Esophagus squamous epithelium (tissue), 4 donors: ENCODE measurements around the gene UBE2D1.

Experiments used
- CTCF ChIP-seq, 6 experiments: fragments of 450-650 bp in 4 of 6; fragments of 200-600 bp in 2 of 6; sonication (generic) in 2 of 6; IDR thresholded peaks; one replicate each; pipeline ENCODE4 v1.5.1; 2016 to 2019; ENCODE audit warnings: antibody characterized with exemption in 6 of 6, mild to moderate bottlenecking in 4 of 6, moderate library complexity in 4 of 6
- POLR2A ChIP-seq, 4 donors: fragments of 450-650 bp; IDR thresholded peaks; one replicate each; pipeline ENCODE4 v1.6.1; 2017; ENCODE audit warnings: antibody characterized with exemption in 4 of 4, mild to moderate bottlenecking in 4 of 4, moderate library complexity in 3 of 4

GRCh38 chr10:58347967-58348366 is 13.2 kb downstream of the UBE2D1 start:
- TF ChIP-seq CTCF (IDR thresholded peaks at IDR 0.05) = no peak
- TF ChIP-seq POLR2A (IDR thresholded peaks at IDR 0.05) = no peak
